ENCODE results near the gene PLXDC1.

DNA sequence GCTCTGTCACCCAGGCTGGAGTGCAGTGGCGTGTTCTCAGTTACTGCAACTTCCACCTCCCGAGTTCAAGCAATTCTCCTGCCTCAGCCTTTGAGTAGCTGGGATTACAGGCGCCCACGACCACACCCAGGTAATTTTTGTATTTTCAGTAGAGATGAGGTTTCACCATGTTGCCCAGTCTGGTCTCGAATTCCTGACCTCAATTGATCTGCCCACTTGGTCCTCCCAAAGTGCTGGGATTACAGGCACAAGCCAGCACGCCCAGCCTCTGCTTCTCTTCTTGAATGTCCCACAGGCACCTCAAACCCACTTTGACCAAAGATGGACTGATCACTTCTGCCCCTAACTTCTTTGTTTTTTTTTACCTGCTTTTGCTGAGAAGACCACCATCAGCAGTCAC lies 19.1 kb upstream of the PLXDC1 start:
- TF ChIP-seq, protein P1, sequence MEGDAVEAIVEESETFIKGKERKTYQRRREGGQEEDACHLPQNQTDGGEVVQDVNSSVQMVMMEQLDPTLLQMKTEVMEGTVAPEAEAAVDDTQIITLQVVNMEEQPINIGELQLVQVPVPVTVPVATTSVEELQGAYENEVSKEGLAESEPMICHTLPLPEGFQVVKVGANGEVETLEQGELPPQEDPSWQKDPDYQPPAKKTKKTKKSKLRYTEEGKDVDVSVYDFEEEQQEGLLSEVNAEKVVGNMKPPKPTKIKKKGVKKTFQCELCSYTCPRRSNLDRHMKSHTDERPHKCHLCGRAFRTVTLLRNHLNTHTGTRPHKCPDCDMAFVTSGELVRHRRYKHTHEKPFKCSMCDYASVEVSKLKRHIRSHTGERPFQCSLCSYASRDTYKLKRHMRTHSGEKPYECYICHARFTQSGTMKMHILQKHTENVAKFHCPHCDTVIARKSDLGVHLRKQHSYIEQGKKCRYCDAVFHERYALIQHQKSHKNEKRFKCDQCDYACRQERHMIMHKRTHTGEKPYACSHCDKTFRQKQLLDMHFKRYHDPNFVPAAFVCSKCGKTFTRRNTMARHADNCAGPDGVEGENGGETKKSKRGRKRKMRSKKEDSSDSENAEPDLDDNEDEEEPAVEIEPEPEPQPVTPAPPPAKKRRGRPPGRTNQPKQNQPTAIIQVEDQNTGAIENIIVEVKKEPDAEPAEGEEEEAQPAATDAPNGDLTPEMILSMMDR (IDR thresholded peaks at IDR 0.05 in 8 of 11, conservative IDR thresholded peaks at IDR 0.05 in 3 of 11) = no peak
- TF ChIP-seq POLR2A (IDR thresholded peaks at IDR 0.05) = no peak
